Astrocyte of the spinal cord (primary cell): ENCODE results near the gene MYO7B.

Source experiments
- DNase-seq: peaks from one replicate; pipeline ENCODE4 v3.0.0; 2011; ENCODE audit warnings: low read depth, low spot score
- H3K4me3 ChIP-seq: 2 replicates; pipeline ENCODE4 v1.5.1; 2011; ENCODE audit warnings: low read depth, mild to moderate bottlenecking, low read length, moderate library complexity
- in situ Hi-C: cut with HindIII; loops from 2 replicates; pipeline ENCODE4 v1.10.0; 2017; ENCODE audit warnings: low sequenced_read_pairs
- TF ChIP-seq, protein P1 (sequence below): IDR thresholded peaks from 2 replicates; pipeline ENCODE4 v1.5.1; 2012; ENCODE audit warnings: low read depth, mild to moderate bottlenecking, low read length, inconsistent platforms

MYO7B gene

DNA sequence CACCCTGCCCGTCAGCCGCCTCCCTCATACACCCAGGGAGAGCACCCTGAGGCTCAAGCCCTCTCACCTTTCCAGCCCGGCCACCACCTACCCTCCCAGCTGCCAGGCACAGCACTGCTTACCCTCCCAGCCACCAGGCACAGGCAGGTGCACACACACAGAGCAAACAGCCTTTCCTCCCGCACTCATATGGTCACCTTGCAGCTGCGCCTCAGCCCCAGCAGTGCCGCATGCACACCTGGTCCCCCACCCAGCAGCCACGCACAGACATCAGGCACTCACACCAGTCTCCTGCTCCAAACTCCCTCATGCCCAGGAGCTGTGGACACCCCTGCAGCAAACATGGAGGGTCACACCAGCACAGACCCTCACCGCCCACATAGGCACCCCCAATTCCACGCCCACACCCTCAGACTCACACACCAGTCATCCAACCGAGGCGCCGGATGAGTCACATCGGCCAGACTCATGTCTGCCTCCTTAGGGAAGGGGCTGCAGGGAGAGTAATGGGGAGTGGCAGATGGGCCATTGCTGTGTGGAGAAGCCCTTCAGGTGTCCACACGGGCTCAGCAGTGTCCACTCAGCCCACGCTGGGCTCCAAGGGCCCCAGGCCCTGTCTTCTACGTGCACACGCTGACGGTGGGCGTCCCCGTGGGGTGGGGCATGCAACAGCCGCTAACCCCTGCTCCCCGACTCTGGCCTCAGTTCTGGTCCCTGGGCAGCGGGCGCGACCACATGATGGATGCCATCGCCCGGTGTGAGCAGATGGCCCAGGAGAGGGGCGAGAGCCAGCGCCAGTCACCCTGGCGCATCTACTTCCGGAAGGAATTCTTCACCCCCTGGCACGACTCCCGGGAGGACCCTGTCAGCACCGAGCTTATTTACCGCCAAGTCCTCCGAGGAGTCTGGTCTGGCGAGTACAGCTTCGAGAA lies 88.2 kb downstream of the MYO7B start:
- DNase-seq, result peak; percentile 33
- H3K4me3 ChIP-seq, result no peak overlapping the region
- in situ Hi-C loops, result no loop called here
- TF ChIP-seq, protein P1, sequence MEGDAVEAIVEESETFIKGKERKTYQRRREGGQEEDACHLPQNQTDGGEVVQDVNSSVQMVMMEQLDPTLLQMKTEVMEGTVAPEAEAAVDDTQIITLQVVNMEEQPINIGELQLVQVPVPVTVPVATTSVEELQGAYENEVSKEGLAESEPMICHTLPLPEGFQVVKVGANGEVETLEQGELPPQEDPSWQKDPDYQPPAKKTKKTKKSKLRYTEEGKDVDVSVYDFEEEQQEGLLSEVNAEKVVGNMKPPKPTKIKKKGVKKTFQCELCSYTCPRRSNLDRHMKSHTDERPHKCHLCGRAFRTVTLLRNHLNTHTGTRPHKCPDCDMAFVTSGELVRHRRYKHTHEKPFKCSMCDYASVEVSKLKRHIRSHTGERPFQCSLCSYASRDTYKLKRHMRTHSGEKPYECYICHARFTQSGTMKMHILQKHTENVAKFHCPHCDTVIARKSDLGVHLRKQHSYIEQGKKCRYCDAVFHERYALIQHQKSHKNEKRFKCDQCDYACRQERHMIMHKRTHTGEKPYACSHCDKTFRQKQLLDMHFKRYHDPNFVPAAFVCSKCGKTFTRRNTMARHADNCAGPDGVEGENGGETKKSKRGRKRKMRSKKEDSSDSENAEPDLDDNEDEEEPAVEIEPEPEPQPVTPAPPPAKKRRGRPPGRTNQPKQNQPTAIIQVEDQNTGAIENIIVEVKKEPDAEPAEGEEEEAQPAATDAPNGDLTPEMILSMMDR, result no peak

GRCh38 chr2:127624320-127624755 lies 88.9 kb downstream of the MYO7B start:
- TF ChIP-seq, protein P1, result no peak
- in situ Hi-C loops, result no loop called here
- no peak for DNase-seq
- H3K4me3 ChIP-seq, result no peak overlapping the region

DNA sequence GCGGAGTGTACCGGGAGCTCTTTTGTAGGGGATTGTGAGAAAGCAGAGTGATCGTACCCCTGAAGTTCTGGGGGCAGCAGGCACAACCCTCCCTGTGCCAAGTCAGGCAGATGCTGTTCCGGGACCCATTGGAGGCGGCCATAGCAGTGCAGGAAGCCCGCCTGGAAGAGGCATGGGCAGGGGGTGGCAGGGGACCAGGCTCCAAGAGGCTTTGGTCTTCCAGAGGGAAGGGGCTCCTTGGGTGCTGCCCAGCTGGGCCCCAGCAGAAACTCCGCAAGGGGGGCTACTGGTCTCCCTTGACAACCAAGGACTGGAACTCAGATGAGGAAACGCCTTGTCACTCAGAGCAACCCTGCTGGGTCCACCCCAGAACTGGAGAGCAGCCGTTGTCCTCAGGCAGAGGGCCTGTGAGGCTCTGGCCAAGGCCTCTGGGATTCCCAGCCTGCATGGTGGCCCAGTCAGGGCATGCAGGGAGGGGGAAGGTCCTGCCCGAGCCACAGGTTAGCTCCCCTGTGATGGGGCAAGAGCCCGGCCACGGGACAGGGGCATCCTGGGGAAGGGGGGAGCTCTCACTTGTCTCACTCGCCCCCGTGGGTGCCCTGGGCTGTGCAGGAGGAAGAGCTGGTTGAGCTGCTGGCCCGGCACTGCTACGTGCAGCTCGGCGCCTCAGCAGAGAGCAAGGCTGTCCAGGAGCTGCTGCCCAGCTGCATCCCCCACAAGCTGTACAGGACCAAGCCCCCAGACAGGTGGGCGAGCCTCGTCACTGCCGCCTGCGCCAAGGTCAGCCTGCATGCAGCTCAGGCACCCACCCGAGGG lies 89.5 kb downstream of the MYO7B start:
- TF ChIP-seq, protein P1, result no peak
- DNase-seq, result no peak
- H3K4me3 ChIP-seq, result no peak overlapping the region
- in situ Hi-C loops, result no loop called here

GRCh38 chr2:127625572-127625951 lies 90.1 kb downstream of the MYO7B start:
- in situ Hi-C loops, result no loop called here
- TF ChIP-seq, protein P1, result no peak
- no peak for DNase-seq
- H3K4me3 ChIP-seq, result no peak overlapping the region

- H3K4me3 ChIP-seq, result no peak overlapping the region
- in situ Hi-C loops, result no loop called here
- DNase-seq, result no peak
- TF ChIP-seq, protein P1, result no peak
These were observed 90.7 kb downstream of the MYO7B start for GRCh38 chr2:127626175-127626574.

GRCh38 chr2:127626917-127627739 lies 91.6 kb downstream of the MYO7B start:
- TF ChIP-seq, protein P1, result no peak
- H3K4me3 ChIP-seq, result no peak overlapping the region
- in situ Hi-C loops, result no loop called here
- DNase-seq, result no peak
